Endothelial cell of umbilical vein (primary cell): ENCODE results near the gene HMBS. TPM values are rescaled to one million over a fixed set of nuclear protein-coding genes. Genes with fewer than 3 reads are reported as not detected.

Experiments used
- BruUV-seq: library from RNA; stranded (reverse); fragments of 400-500 nt; replicated peaks from 2 replicates; lab custom pipeline; 2021; lab: Mats Ljungman, UMichigan
- CTCF ChIA-PET: fragments of 300-600, 350-600 bp; sonication (Branson Sonifier 250); formaldehyde crosslinking; loops from one replicate; lab custom pipeline; 2021; ENCODE audit warnings: antibody characterized with exemption, inconsistent platforms; lab: Charles Lee
- POLR2A ChIA-PET: fragments of 300-600, 350-600 bp; sonication (Branson Sonifier 250); formaldehyde crosslinking; loops from one replicate; lab custom pipeline; 2021; ENCODE audit warnings: antibody characterized with exemption, inconsistent platforms; lab: Charles Lee
- DNase-seq: peaks from one replicate; pipeline ENCODE4 v3.0.0-alpha.2; 2011; ENCODE audit warnings: low read depth, low spot score
- FAIRE-seq: peaks from 2 replicates; lab custom pipeline; 2011; peaks lifted over from hg19 to GRCh38; lab: Jason Lieb, UNC
- H2AFZ ChIP-seq: 2 replicates; pipeline ENCODE4 v1.6.0; 2012; ENCODE audit warnings: low read depth, low read length, control low read depth, inconsistent platforms
- H3K27ac ChIP-seq: 2 replicates; pipeline ENCODE4 v1.5.1; 2011; ENCODE audit warnings: low read depth, mild to moderate bottlenecking, control low read depth, low read length, moderate library complexity; ENCODE audit not compliant: insufficient read depth
- H3K27me3 ChIP-seq, 2 experiments: 2 replicates each; pipeline versions ENCODE4 v1.6.0 to v1.6.1; 2011; ENCODE audit warnings: low read length in 2 of 2, mixed read lengths in 1 of 2; ENCODE audit not compliant: control insufficient read depth in 2 of 2, insufficient read depth in 2 of 2
- H3K36me3 ChIP-seq, 2 experiments: 2 replicates in 1 of 2; 3 replicates in 1 of 2; pipeline ENCODE4 v1.5.1; 2011; ENCODE audit warnings: low read length in 2 of 2, mild to moderate bottlenecking in 1 of 2, moderate library complexity in 1 of 2; ENCODE audit not compliant: control insufficient read depth in 2 of 2, insufficient read depth in 2 of 2; ENCODE audit errors: extremely low read depth in 1 of 2
- H3K4me1 ChIP-seq: 3 replicates; pipeline ENCODE4 v1.5.1; 2011; ENCODE audit warnings: mild to moderate bottlenecking, low read length; ENCODE audit not compliant: control insufficient read depth, insufficient read depth; ENCODE audit errors: extremely low read depth
- H3K4me2 ChIP-seq: 2 replicates; pipeline ENCODE4 v1.6.1; 2011; ENCODE audit warnings: low read length, control low read depth, mixed read lengths; ENCODE audit not compliant: insufficient read depth
- H3K4me3 ChIP-seq, 3 experiments: fragments of 200-600 bp in 1 of 3; sonication (generic), shearing (Covaris generic) in 1 of 3; replicated peaks in 1 of 3; 2 replicates each; pipeline ENCODE4 v1.5.1; 2011 to 2016; ENCODE audit warnings: control low read depth in 3 of 3, low read length in 3 of 3, mild to moderate bottlenecking in 2 of 3, inconsistent platforms in 1 of 3, low read depth in 1 of 3, moderate library complexity in 1 of 3; ENCODE audit not compliant: insufficient read depth in 1 of 3
- H3K79me2 ChIP-seq: 2 replicates; pipeline ENCODE4 v1.6.0; 2012; ENCODE audit warnings: low read length, inconsistent platforms; ENCODE audit not compliant: control insufficient read depth, insufficient read depth
- H3K9ac ChIP-seq: replicated peaks from 2 replicates; pipeline ENCODE3; 2011; ENCODE audit warnings: low read length, control low read depth; ENCODE audit not compliant: insufficient read depth; ENCODE audit errors: extremely low read depth
- H3K9me1 ChIP-seq: replicated peaks from 3 replicates; pipeline ENCODE4 v1.6.0; 2011; ENCODE audit warnings: mild to moderate bottlenecking, low read length; ENCODE audit not compliant: control insufficient read depth, insufficient read depth; ENCODE audit errors: extremely low read depth
- H3K9me3 ChIP-seq: replicated peaks from 2 replicates; pipeline ENCODE4 v1.5.1; 2012; ENCODE audit warnings: low read length, inconsistent platforms; ENCODE audit not compliant: control insufficient read depth, insufficient read depth
- H4K20me1 ChIP-seq: replicated peaks from 2 replicates; pipeline ENCODE3; 2011; ENCODE audit warnings: mild to moderate bottlenecking, low read length; ENCODE audit not compliant: control insufficient read depth, insufficient read depth; ENCODE audit errors: extremely low read depth
- EZH2 ChIP-seq: IDR thresholded peaks from 2 replicates; pipeline ENCODE4 v1.6.1; 2012; ENCODE audit warnings: borderline replicate concordance, low read depth, mild to moderate bottlenecking, moderate library complexity, low read length, inconsistent platforms; ENCODE audit not compliant: severe bottlenecking
- FOS ChIP-seq: IDR thresholded peaks from 2 replicates; pipeline ENCODE4 v1.6.1; 2011; ENCODE audit warnings: mild to moderate bottlenecking, low read length, moderate library complexity, borderline replicate concordance; ENCODE audit not compliant: insufficient read depth
- GATA2 ChIP-seq: IDR thresholded peaks from 2 replicates; pipeline ENCODE4 v1.7.0; 2011; ENCODE audit warnings: low read depth, mild to moderate bottlenecking, moderate library complexity, mixed read lengths, low read length; ENCODE audit not compliant: insufficient read length, insufficient read depth
- JUN ChIP-seq: IDR thresholded peaks from 2 replicates; pipeline ENCODE4 v1.6.1; 2011; ENCODE audit warnings: borderline replicate concordance, low read depth; ENCODE audit not compliant: insufficient read length, insufficient read depth
- MYC ChIP-seq: IDR thresholded peaks from one replicate; pipeline ENCODE4 v1.6.1; 2011; ENCODE audit warnings: mild to moderate bottlenecking, low read depth, low read length
- POLR2A ChIP-seq: IDR thresholded peaks from 2 replicates; pipeline ENCODE4 v1.6.1; 2012; ENCODE audit warnings: low read depth, mild to moderate bottlenecking, control low read depth, low read length
- POLR2AphosphoS5 ChIP-seq: IDR thresholded peaks from 2 replicates; pipeline ENCODE4 v1.6.1; 2012; ENCODE audit warnings: low read depth, mild to moderate bottlenecking, control low read depth, low read length, moderate library complexity; ENCODE audit not compliant: insufficient read depth
- dilution Hi-C: fragments of 300-500 bp; cut with MboI; formaldehyde crosslinking; loops from one replicate; pipeline ENCODE4 v1.15.0; 2019; ENCODE audit warnings: low sequenced_read_pairs; ENCODE audit not compliant: extremely low pct_ligation_motif_present
- intact Hi-C: fragments of 100-400 bp; cut with micrococcal nuclease; formaldehyde crosslinking; loops from one replicate; pipeline ENCODE4 v1.10.0; 2022
- polyA plus RNA-seq, 4 experiments: library from polyadenylated mRNA; depleted of rRNA in 3 of 4; stranded (reverse) in 3 of 4; unstranded in 1 of 4; fragments of >200 nt; gene quantifications; 2 replicates each; pipeline versions ENCODE4 v1.2.1 to v1.2.3, GENCODE V29; 2011 to 2012; ENCODE audit warnings: missing spikeins in 1 of 4
- total RNA-seq: library from RNA; stranded (reverse); gene quantifications from 2 replicates; pipeline ENCODE4 v1.2.3, GENCODE V29; 2021
- TF ChIP-seq, protein P1 (sequence below), 2 donors: IDR thresholded peaks; 1 replicate in 1 of 2; 2 replicates in 1 of 2; pipeline ENCODE4 v1.5.1; 2011; ENCODE audit warnings: low read length in 2 of 2, mild to moderate bottlenecking in 2 of 2, moderate library complexity in 2 of 2, control low read depth in 1 of 2, inconsistent platforms in 1 of 2, low read depth in 1 of 2; ENCODE audit not compliant: insufficient read depth in 1 of 2; ENCODE audit errors: extremely low read depth in 1 of 2
- TF ChIP-seq, protein P2 (sequence below): IDR thresholded peaks from 2 replicates; pipeline ENCODE4 v1.6.1; 2011; ENCODE audit not compliant: insufficient read depth, insufficient read length

The HMBS gene
- total and polyA plus RNA-seq, 2 donors (not counting 3 experiments of a cell fraction or from before 2014, with no cell fraction given): 13.5 to 24.8 TPM

DNA sequence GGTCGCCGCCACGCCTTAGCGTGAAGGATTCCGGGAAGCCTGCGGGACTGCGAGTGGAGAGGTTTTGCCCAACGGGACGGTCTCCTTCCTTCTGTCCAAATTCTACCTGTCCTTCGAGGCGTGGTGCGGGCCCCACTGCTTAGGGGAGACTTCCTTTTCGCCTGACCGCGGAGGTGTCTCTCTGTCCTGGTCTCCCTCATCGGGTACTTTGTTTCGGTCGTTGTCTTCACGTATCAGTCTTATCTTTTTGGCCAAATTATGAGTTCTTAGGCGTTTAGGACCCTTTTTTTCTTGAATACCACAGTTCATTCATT is 37.1 kb downstream of the HMBS start:
- intact Hi-C loops: loop anchor here (1.0 kb wide), 3 partner anchors 14 to 47 kb away; partner anchors contain the start of genes C2CD2L and NLRX1
- H3K4me3 ChIP-seq: peak overlapping the region; percentile 62 to 93 (median 85)
- H3K4me1 ChIP-seq: peaks cover 12% of the 10 kb centered on the region
- TF ChIP-seq JUN (no peak), POLR2AphosphoS5 (no peak), POLR2A (no peak), EZH2 (no peak), FOS (no peak), MYC (no peak), GATA2 (no peak)
- TF ChIP-seq, protein P1, sequence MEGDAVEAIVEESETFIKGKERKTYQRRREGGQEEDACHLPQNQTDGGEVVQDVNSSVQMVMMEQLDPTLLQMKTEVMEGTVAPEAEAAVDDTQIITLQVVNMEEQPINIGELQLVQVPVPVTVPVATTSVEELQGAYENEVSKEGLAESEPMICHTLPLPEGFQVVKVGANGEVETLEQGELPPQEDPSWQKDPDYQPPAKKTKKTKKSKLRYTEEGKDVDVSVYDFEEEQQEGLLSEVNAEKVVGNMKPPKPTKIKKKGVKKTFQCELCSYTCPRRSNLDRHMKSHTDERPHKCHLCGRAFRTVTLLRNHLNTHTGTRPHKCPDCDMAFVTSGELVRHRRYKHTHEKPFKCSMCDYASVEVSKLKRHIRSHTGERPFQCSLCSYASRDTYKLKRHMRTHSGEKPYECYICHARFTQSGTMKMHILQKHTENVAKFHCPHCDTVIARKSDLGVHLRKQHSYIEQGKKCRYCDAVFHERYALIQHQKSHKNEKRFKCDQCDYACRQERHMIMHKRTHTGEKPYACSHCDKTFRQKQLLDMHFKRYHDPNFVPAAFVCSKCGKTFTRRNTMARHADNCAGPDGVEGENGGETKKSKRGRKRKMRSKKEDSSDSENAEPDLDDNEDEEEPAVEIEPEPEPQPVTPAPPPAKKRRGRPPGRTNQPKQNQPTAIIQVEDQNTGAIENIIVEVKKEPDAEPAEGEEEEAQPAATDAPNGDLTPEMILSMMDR (IDR thresholded peaks at IDR 0.05; ENCODE audit: extremely low read depth in 1 of 2, insufficient read depth in 1 of 2, low read depth in 1 of 2, low read length in 2 of 2): no peak
- TF ChIP-seq, protein P2, sequence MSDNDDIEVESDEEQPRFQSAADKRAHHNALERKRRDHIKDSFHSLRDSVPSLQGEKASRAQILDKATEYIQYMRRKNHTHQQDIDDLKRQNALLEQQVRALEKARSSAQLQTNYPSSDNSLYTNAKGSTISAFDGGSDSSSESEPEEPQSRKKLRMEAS: no peak
- H3K9me3 ChIP-seq: no peaks in the 10 kb centered on the region
- BruUV-seq: TSS peak; percentile 80
- peaks cover 0 to 7% of the 10 kb centered on the region in 2 experiments for H3K36me3 ChIP-seq
- peak overlapping the region; percentile 85 for H3K4me2 ChIP-seq
- FAIRE-seq: no peak
- no peaks in the 10 kb centered on the region for H3K9me1 ChIP-seq
- peak overlapping the region; percentile 4 for H3K27ac ChIP-seq
- no peaks in the 10 kb centered on the region for H4K20me1 ChIP-seq
- peaks cover 13% of the 10 kb centered on the region for H3K79me2 ChIP-seq
- peak overlapping the region; percentile 50 for H3K9ac ChIP-seq
- H3K27me3 ChIP-seq: no peaks in the 10 kb centered on the region
- DNase-seq: no peak
- dilution Hi-C loops: no loop called here
- POLR2A ChIA-PET: interaction anchor here (0.6 to 2.0 kb wide), 5 partner anchors 14 to 81 kb away, joined by 3 to 7 read pairs (median 4); partner anchors contain the start of genes C2CD2L and DPAGT1
- H2AFZ ChIP-seq: peak overlapping the region; percentile 71
- CTCF ChIA-PET: interaction anchor here (1.1 to 2.4 kb wide), 8 partner anchors 13 to 217 kb away, joined by 3 to 15 read pairs (median 6); partner anchors contain the start of genes C2CD2L, DPAGT1 and NLRX1
